Right kidney (tissue), 1 donor: Measurements from ENCODE around the gene E4F1.
"Not testable (repeated sequence)": the region's sequence is repeated elsewhere in the genome, so short reads cannot be mapped to it uniquely, and the experiment has no call there.

Source experiments
- DNase-seq: peaks from one replicate; pipeline ENCODE4 v3.0.0-alpha.2; 2016

E4F1 gene

DNA sequence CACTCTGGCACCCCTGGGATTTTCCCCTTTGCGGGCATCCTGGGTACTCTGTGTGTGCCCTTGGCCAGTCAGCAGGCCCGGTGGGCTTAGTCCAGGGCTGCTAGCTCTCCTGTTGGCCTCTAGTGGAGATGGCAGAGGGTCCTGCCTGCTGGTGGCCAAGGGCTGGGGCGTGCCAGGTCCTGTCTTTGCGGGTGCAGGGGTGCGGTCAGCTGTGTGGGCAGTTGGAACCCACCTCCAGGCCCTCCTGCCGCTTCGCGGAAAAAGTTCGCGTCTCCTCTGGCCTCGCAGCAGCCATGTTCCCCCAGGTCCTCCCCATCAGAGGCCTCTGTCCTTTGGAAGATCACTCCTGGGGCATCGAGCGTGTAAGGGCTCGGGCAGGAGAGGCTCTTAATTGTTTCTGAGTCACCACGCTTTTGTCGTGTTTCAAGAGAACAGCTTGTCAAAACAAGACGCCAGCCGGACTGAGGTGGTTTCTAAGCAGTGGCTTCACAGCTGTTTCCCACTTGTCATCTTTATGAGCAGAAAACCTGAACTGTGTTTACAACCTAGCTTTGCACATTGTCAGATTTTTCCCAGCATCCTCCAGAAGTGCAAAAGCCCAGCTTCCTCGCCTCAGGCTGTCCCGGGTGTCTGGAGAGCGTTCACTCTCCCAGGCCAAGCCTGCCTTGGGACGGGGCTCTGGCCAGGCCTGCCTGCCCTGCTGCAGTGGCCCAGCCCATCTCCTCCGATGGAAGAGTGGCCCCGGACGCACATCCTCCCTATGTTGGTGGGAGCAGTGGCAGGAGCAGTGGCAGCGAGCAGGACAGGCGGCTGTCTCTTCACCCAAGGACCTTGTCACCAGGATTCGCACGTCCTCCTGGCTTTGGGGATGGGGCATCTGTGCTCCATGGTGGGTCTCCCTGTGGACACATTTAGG lies 7.9 kb downstream of the E4F1 start:
- no peak for DNase-seq

DNA sequence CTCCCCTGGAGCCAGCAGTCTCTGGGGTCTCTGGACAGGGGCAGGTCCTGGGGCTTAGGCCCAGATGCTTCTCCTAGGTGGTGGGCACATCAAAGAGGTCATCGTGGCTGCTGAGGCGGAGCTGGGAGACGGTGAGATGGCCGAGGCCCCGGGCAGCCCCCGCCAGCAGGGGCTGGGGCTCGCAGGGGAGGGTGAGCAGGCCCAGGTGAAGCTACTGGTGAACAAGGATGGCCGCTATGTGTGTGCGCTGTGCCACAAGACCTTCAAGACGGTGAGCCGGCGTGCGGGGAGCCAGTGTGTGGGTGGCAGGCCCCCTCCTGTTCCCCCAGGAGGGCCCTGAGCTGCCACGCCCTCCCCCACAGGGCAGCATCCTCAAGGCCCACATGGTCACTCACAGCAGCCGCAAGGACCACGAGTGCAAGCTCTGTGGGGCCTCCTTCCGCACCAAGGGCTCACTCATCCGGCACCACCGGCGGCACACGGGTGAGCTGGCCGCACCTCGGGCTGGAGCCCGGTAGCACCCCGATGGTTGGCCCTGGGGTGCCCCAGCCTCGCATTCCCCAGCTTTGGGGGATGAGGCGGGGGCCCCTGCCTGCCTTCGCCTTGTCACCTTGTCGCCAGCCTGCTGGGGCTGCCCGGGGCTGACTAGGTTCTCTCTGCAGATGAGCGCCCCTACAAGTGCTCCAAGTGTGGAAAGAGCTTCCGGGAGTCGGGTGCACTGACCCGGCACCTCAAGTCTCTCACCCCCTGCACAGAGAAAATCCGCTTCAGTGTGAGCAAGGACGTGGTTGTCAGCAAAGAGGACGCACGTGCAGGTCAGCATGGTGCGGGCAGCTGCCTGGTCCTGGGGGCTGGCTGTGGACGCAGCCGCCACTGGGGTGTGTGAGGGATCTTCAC lies 9.0 kb downstream of the E4F1 start:
- DNase-seq: no peak

GRCh38 chr16:2233046-2233775 lies 9.8 kb downstream of the E4F1 start:
- DNase-seq: no peak

GRCh38 chr16:2233872-2234812 lies 10.8 kb downstream of the E4F1 start:
- DNase-seq: no peak

DNA sequence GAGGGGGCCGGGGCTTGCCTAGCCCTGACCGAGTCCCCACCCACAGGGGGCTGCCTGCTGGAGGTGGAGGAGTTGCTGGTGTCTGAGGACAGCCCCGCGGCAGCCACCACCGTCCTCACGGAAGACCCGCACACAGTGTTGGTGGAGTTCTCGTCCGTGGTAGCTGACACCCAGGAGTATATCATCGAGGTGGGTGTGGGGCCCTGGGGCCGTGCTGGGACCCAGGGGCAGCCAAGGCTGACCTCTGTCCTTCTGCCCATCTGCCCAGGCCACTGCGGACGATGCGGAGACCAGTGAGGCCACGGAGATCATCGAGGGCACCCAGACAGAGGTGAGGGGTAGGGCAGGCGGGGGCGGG lies 11.4 kb downstream of the E4F1 start:
- no peak for DNase-seq

DNA sequence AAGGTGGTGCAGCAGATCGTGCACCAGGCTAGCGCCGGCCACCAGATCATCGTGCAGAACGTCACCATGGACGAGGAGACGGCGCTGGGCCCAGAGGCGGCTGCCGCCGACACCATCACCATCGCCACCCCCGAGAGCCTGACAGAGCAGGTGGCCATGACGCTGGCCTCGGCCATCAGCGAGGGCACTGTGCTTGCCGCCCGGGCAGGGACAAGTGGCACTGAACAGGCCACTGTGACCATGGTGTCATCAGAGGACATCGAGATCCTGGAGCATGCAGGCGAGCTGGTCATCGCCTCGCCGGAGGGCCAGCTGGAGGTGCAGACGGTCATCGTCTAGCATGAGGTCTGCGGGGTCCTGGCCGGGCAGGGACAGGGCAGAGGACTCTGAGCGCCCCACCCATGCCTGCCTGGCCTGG lies 11.9 kb downstream of the E4F1 start:
- no peak for DNase-seq

DNA sequence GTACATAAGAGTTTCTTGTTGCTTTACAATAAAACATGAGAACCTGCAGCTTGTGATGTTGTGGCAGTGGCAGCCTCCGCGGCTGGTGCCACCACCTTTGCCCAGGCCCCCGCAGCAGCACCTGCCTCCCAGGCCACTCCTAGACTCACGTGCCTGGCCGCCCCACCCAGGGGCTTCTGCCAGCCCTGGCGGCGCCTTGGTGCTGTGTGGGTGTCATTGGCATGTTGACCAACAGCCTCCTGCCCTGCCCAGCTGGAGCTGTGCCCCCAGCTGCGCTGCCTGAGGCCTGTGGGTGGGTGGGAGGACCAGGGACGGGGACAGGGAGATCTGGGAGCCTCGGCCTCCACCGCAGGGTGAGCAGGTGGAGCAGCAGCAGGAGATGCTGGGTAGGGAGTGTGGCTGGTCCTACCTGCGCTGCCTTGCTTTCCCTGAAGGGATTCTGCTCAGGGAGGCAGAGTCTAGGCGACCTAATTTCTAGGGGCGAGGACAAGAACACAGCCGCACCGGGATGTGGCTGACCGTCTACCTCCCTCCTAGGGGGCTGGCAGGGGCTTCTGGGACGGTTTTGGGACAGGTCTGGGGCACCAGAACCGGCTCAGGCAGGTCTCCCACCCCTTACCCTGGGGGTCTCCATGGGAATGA lies 12.4 kb downstream of the E4F1 start:
- DNase-seq: no peak

GRCh38 chr16:2236337-2237101 lies 13.1 kb downstream of the E4F1 start, which contains the start of gene DNASE1L2:
TSS of gene DNASE1L2 (plus strand) at chr16:2236444. CDS start at chr16:2236817, 373 bp downstream.
- peak; percentile 64 for DNase-seq

- no peak for DNase-seq
Measured at GRCh38 chr16:2237102-2237482, 13.7 kb downstream of the E4F1 start.

GRCh38 chr16:2237493-2238149 lies 14.2 kb downstream of the E4F1 start:
- peak; percentile 57 for DNase-seq

DNA sequence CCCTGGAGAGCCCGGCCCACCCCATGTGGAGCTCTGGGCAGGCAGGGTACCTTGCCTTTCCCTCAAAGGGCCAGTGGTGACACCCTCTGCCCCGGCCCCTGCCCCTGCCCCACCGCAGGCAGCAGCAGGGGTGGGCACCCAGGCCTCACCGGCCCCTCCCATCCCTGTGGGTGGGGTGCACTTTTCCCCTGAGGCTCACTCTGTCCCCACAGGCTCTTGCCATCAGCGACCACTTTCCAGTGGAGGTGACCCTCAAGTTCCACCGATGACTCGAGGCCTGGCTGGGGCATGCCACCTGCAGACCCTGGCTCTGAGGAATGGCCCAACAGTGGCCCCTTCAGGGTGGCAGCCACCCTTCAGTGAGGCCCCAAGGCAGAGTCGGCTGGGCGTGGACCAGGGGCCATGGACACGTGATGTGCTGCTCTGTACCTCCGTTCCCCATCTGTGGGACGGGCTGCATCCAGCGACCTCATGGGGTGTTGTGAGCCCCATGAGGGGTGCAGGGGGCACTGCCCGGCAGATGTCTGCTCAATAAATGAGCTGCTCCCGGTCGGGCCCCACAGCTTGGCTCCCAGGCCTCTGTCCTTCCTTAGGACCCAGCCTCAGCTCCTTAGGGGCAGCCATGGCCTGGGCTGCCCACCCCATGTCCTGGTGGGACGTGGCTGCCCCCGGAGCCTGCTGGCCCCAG lies 14.9 kb downstream of the E4F1 start:
- DNase-seq: no peak

DNA sequence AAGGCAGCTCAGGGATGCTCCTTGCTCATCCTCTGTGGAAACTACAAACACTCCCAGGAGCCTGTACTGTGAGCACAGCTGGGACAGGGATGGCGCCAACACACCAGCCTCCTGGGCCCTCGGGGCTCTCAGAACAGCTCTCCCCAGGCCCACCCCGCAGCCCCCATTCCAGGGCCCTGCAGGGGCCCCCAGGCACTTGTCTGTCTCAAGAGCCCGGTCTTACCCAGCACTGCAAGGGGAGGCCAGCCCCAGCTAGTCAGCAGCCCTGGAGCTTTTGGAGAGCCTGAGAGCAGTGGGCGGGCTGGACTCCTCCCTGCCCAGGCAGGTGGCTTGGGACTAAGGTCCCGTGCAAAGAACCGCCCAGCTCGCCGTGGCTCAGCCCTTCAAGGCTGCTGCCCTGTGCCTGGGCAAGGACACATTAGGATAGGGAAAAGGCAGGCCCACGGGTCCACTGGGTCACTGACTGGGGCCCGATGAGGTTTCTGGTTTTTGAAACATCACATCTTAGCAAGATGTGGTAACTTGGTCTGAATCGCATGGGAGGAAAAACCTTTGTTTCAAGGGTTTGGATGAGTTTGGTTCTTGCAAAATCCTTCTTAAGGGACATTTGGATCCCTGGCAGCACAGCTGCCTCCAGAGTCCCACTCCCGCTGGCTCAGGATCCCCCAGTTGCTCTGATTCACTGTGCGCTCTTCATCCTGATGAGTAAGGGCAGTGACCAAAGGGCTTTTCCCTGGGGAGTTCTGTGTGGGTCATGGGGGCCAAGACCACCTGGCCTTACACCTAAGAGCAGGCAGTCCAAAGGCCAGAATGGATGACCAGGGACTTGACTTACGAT lies 15.7 kb downstream of the E4F1 start:
- no peak for DNase-seq

DNA sequence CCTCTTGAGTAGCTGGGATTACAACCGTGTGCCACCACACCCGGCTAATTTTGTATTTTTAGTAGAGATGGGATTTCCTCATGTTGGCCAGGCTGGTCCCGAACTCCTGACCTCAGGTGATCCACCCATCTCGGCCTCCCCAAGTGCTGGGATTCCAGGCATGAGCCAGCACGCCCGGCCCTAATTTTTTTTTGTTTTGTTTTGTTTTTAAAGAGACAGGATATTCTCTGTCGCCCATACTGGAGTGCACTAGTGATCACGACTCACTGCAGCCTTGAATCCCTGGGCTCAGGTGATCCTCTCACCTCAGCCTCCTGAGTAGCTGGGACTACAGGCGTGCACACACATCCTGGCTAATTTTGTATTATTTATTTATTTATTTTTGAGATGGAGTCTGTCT lies 16.9 kb downstream of the E4F1 start:
- DNase-seq: not testable (repeated sequence)

- DNase-seq: no peak
Measured at GRCh38 chr16:2242598-2242997, 19.2 kb downstream of the E4F1 start.

DNA sequence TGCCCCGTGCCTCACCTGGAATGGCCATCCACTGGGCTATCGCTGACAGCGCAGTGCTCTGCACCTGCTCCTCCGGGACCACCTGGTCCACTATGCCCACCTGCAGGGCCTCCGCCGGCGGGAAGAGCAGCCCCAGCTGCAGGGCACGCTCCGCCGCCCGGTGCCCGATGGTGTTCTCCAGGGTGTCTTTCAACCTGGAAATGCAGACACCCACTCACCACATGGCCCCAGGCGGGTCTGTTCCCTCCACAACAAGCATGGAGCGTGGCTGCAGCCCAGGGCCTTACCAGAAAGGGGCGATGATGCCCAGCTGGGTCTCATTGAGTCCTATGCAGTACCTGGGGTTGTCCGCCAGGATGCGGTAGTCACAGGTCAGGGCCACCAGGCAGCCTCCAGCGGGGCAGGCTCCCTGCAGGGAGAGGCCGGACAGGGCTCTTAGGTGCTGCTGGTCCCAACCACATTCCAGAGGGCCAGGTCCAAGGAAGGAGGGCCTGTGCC lies 19.7 kb downstream of the E4F1 start:
- DNase-seq: no peak

DNA sequence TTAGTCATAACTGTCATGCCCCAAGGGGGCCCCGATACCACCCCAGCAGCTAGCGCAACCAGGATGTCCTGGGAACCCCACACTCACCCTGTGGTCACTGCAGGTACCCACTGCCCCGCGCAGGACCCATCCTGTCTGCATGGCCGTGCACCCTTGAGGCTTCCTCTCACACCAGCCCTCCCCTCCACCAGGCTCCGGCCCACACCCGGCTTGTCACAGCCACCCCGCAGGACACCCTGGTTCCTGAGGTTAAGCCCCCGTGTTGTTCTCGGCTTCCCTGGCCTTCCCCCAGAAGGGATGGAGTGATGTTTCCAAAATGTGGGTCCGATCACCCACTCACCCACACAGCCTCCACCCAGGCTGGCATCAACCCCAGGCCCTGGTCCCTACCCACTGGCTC lies 20.4 kb downstream of the E4F1 start:
- DNase-seq: no peak

GRCh38 chr16:2244301-2244700 lies 20.9 kb downstream of the E4F1 start:
- no peak for DNase-seq
